ENCODE measurements around the gene DNAH8. TPM values are rescaled to one million over a fixed set of nuclear protein-coding genes. Genes with fewer than 3 reads are reported as not detected.
"Not testable (repeated sequence)": the region's sequence is repeated elsewhere in the genome, so short reads cannot be mapped to it uniquely, and the experiment has no call there.

The DNAH8 gene
- total RNA-seq, 1 donor from 2014 or later, result 14.6 TPM

DNA sequence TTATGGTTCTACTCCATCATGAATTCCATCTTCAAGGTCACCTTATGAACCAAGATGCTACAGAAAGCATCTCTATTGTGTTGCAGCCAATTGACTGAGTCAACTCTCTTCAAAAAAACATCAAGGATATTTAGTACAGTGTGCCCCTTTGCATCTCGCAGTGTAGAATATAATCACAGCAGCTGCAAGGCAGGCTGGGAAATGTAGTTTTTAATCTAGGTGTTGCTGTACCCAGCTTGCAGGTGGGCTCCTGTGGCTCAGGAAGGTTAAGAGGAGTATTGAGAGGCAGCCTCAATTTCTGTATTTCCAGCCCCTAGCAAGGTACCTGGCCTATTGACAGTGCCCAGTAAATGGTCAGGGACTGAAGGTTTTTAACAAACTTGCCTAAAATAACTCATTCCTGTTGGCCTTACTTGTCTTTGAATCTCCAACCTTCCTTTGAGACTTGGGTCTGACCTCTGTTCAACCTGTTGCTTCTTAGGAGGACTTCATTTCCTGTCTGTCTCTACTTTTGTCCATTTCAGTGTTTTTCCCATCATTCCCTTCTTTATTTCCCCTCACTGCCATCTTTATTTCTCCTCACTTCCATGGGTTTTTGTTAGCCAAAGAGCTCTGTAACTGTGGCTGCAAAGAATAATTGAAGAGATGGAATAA is 150.5 kb downstream of the DNAH8 start:
- Histone ChIP-seq H3K27me3 (ENCODE audit: control insufficient read depth in 3 of 3, insufficient read depth in 3 of 3, low read length in 3 of 3) (peaks cover 0 to 4% (median 0%) of the 10 kb centered on the region in 3 donors), H3K4me3 (ENCODE audit: low read length in 3 of 3) (no peak overlapping the region), H3K9me3 (ENCODE audit: control insufficient read depth in 3 of 3, low read length in 3 of 3) (no peaks in the 10 kb centered on the region), H3K27ac (ENCODE audit: low read depth, low read length) (no peak overlapping the region), H3K4me1 (ENCODE audit: control insufficient read depth in 3 of 3, insufficient read depth in 3 of 3, low read length in 3 of 3) (no peaks in the 10 kb centered on the region), H3K36me3 (ENCODE audit: control insufficient read depth in 3 of 3, insufficient read depth in 3 of 3, low read length in 3 of 3) (no peaks in the 10 kb centered on the region), H3K9ac (ENCODE audit: low read depth in 1 of 3, low read length in 3 of 3) (no peak overlapping the region)

GRCh38 chr6:38867726-38868125 is 152.6 kb downstream of the DNAH8 start:
- Histone ChIP-seq H3K9me3 (ENCODE audit: control insufficient read depth in 3 of 3, low read length in 3 of 3) (no peaks in the 10 kb centered on the region), H3K9ac (ENCODE audit: low read depth in 1 of 3, low read length in 3 of 3) (no peak overlapping the region), H3K36me3 (ENCODE audit: control insufficient read depth in 3 of 3, insufficient read depth in 3 of 3, low read length in 3 of 3) (no peaks in the 10 kb centered on the region), H3K4me3 (ENCODE audit: low read length in 3 of 3) (no peak overlapping the region), H3K27me3 (ENCODE audit: control insufficient read depth in 3 of 3, insufficient read depth in 3 of 3, low read length in 3 of 3) (peaks cover 0 to 4% (median 0%) of the 10 kb centered on the region in 3 donors), H3K4me1 (ENCODE audit: control insufficient read depth in 3 of 3, insufficient read depth in 3 of 3, low read length in 3 of 3) (no peaks in the 10 kb centered on the region), H3K27ac (ENCODE audit: low read depth, low read length) (no peak overlapping the region)

DNA sequence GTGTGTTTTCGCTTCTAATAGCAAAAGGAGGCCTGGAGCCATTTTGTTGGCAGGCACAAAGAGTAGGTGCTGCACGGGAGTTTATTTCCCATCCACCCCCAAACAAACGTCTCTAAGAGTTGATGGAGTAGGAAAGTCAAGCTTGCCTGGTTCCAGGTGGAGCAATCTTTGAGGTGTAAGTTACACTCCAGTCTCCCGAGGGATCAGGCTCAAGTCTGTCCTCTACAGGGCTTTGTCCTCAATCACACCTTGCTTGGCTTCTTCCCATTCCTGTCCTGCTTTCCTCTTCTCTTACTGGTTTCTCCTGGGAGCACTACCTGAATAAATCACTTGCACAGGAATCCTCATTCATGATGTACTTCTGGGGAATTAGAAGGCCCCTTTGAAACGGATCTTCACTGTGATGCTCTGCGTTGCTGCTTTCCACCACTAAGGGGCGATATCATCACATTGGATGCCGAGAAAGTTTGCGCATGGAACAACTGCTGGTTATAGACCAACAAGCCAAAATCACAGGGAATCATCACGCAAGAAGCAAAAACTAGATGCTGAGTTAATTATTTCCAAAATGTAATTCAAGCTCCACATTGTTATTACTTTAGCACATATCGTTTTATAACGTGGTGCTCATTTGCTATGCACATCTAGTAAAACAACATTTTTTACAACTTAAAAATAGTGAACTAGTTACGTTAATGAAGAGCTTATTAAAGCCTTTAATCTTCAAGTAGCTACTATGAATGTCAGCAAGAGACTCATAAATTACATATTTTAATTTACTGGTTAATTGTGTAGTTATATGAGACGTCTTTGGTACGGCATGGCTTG is 156.8 kb downstream of the DNAH8 start:
- Histone ChIP-seq H3K36me3 (ENCODE audit: control insufficient read depth in 3 of 3, insufficient read depth in 3 of 3, low read length in 3 of 3) (no peaks in the 10 kb centered on the region), H3K9me3 (ENCODE audit: control insufficient read depth in 3 of 3, low read length in 3 of 3) (no peaks in the 10 kb centered on the region), H3K9ac (ENCODE audit: low read depth in 1 of 3, low read length in 3 of 3) (no peak overlapping the region), H3K27ac (ENCODE audit: low read depth, low read length) (no peak overlapping the region), H3K4me3 (ENCODE audit: low read length in 3 of 3) (no peak overlapping the region), H3K4me1 (ENCODE audit: control insufficient read depth in 3 of 3, insufficient read depth in 3 of 3, low read length in 3 of 3) (no peaks in the 10 kb centered on the region), H3K27me3 (ENCODE audit: control insufficient read depth in 3 of 3, insufficient read depth in 3 of 3, low read length in 3 of 3) (peaks cover 0 to 4% (median 0%) of the 10 kb centered on the region in 3 donors)

GRCh38 chr6:38873001-38873400 is 157.9 kb downstream of the DNAH8 start:
- no peaks in the 10 kb centered on the region for H3K36me3 ChIP-seq (ENCODE audit: control insufficient read depth in 3 of 3, insufficient read depth in 3 of 3, low read length in 3 of 3)
- H3K9ac ChIP-seq (ENCODE audit: low read depth in 1 of 3, low read length in 3 of 3), result no peak overlapping the region
- no peak overlapping the region for H3K4me3 ChIP-seq (ENCODE audit: low read length in 3 of 3)
- peaks cover 0 to 4% (median 0%) of the 10 kb centered on the region in 3 donors for H3K27me3 ChIP-seq (ENCODE audit: control insufficient read depth in 3 of 3, insufficient read depth in 3 of 3, low read length in 3 of 3)
- no peak overlapping the region for H3K27ac ChIP-seq (ENCODE audit: low read depth, low read length)
- no peaks in the 10 kb centered on the region for H3K4me1 ChIP-seq (ENCODE audit: control insufficient read depth in 3 of 3, insufficient read depth in 3 of 3, low read length in 3 of 3)
- no peaks in the 10 kb centered on the region for H3K9me3 ChIP-seq (ENCODE audit: control insufficient read depth in 3 of 3, low read length in 3 of 3)

DNA sequence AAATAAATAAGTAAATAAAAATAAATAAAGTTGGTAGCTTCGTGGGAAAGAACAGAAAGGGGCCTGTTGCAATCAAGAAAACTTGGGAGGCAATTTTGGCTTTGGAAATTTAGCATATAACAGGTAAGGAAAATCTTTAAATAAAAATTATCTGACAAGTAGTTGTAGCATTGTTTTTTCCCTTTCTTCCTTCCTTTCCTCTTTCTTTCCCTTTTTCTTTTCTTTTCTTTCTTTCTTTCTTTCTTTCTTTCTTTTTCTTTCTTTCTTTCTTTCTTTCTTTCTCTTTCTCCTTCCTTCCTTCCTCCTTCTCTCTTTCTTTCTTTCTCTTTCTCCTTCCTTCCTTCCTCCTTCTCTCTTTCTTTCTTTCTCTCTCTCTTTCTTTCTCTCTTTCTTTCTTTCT is 158.7 kb downstream of the DNAH8 start:
- not testable (repeated sequence) for H3K36me3 ChIP-seq (ENCODE audit: control insufficient read depth in 3 of 3, insufficient read depth in 3 of 3, low read length in 3 of 3)

GRCh38 chr6:38876475-38876874 is 161.4 kb downstream of the DNAH8 start:
- Histone ChIP-seq H3K4me1 (ENCODE audit: control insufficient read depth in 3 of 3, insufficient read depth in 3 of 3, low read length in 3 of 3) (no peaks in the 10 kb centered on the region), H3K4me3 (ENCODE audit: low read length in 3 of 3) (no peak overlapping the region), H3K9me3 (ENCODE audit: control insufficient read depth in 3 of 3, low read length in 3 of 3) (peaks cover 0 to 2% (median 0%) of the 10 kb centered on the region in 3 donors), H3K9ac (ENCODE audit: low read depth in 1 of 3, low read length in 3 of 3) (no peak overlapping the region), H3K27ac (ENCODE audit: low read depth, low read length) (no peak overlapping the region), H3K27me3 (ENCODE audit: control insufficient read depth in 3 of 3, insufficient read depth in 3 of 3, low read length in 3 of 3) (no peaks in the 10 kb centered on the region), H3K36me3 (ENCODE audit: control insufficient read depth in 3 of 3, insufficient read depth in 3 of 3, low read length in 3 of 3) (no peaks in the 10 kb centered on the region)

More for the DNA sequence above, 158.7 kb downstream of the DNAH8 start:
- not testable (repeated sequence) for H3K4me1 ChIP-seq (ENCODE audit: control insufficient read depth in 3 of 3, insufficient read depth in 3 of 3, low read length in 3 of 3); H3K27me3 ChIP-seq (ENCODE audit: control insufficient read depth in 3 of 3, insufficient read depth in 3 of 3, low read length in 3 of 3); H3K4me3 ChIP-seq (ENCODE audit: low read length in 3 of 3); H3K9me3 ChIP-seq (ENCODE audit: control insufficient read depth in 3 of 3, low read length in 3 of 3); H3K9ac ChIP-seq (ENCODE audit: low read depth in 1 of 3, low read length in 3 of 3); H3K27ac ChIP-seq (ENCODE audit: low read depth, low read length)

DNA sequence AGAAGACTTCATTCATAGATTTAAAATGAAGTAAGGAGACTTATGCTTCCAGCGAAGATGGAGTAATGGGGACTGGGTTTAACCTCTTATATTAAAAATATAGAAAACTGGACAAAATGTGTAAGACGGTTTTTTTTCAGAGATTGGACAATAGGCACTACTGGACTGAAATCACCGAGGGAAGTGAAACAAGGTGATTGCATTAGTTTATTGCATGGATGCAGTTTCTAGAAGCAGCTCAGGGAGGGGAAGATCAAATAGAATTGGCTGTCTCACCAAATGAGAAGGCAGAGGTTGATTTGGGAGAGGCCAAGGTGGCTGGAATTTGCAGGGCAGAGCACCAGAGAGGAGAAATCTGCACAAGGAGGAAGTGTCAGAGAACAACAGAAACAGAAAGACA is 162.6 kb downstream of the DNAH8 start:
- Histone ChIP-seq H3K4me1 (ENCODE audit: control insufficient read depth in 3 of 3, insufficient read depth in 3 of 3, low read length in 3 of 3) (no peaks in the 10 kb centered on the region), H3K9me3 (ENCODE audit: control insufficient read depth in 3 of 3, low read length in 3 of 3) (peaks cover 0 to 2% (median 0%) of the 10 kb centered on the region in 3 donors), H3K27me3 (ENCODE audit: control insufficient read depth in 3 of 3, insufficient read depth in 3 of 3, low read length in 3 of 3) (no peaks in the 10 kb centered on the region), H3K27ac (ENCODE audit: low read depth, low read length) (no peak overlapping the region), H3K36me3 (ENCODE audit: control insufficient read depth in 3 of 3, insufficient read depth in 3 of 3, low read length in 3 of 3) (no peaks in the 10 kb centered on the region), H3K4me3 (ENCODE audit: low read length in 3 of 3) (no peak overlapping the region), H3K9ac (ENCODE audit: low read depth in 1 of 3, low read length in 3 of 3) (no peak overlapping the region)

DNA sequence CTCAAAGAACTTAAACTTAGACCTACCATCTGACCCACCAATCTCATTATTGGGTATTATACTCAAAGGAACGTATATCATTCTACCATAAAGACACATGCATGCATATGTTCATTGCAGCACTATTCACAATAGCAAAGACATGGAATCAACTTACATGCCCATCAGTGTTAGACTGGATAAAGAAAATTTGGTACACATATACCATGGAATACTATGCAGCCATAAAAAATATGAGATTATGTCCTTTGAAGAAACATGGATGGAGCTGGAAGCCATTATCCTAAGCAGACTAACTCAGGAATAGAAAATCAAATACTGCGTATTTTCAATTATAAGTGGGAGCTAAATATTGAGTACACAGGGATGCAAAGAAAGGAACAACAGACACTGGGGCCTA is 167.0 kb downstream of the DNAH8 start:
- Histone ChIP-seq H3K27me3 (ENCODE audit: control insufficient read depth in 3 of 3, insufficient read depth in 3 of 3, low read length in 3 of 3) (peaks cover 0 to 2% (median 0%) of the 10 kb centered on the region in 3 donors), H3K4me1 (ENCODE audit: control insufficient read depth in 3 of 3, insufficient read depth in 3 of 3, low read length in 3 of 3) (no peaks in the 10 kb centered on the region), H3K9ac (ENCODE audit: low read depth in 1 of 3, low read length in 3 of 3) (no peak overlapping the region), H3K4me3 (ENCODE audit: low read length in 3 of 3) (no peak overlapping the region), H3K36me3 (ENCODE audit: control insufficient read depth in 3 of 3, insufficient read depth in 3 of 3, low read length in 3 of 3) (no peaks in the 10 kb centered on the region), H3K9me3 (ENCODE audit: control insufficient read depth in 3 of 3, low read length in 3 of 3) (peaks cover 0 to 2% (median 0%) of the 10 kb centered on the region in 3 donors), H3K27ac (ENCODE audit: low read depth, low read length) (no peak overlapping the region)

GRCh38 chr6:38897507-38897906 is 182.4 kb downstream of the DNAH8 start:
- H3K4me3 ChIP-seq (ENCODE audit: low read length in 3 of 3), result no peak overlapping the region
- H3K36me3 ChIP-seq (ENCODE audit: control insufficient read depth in 3 of 3, insufficient read depth in 3 of 3, low read length in 3 of 3), result no peaks in the 10 kb centered on the region
- peaks cover 0 to 4% (median 0%) of the 10 kb centered on the region in 3 donors for H3K27me3 ChIP-seq (ENCODE audit: control insufficient read depth in 3 of 3, insufficient read depth in 3 of 3, low read length in 3 of 3)
- H3K9me3 ChIP-seq (ENCODE audit: control insufficient read depth in 3 of 3, low read length in 3 of 3), result no peaks in the 10 kb centered on the region
- no peak overlapping the region for H3K27ac ChIP-seq (ENCODE audit: low read depth, low read length)
- no peak overlapping the region for H3K9ac ChIP-seq (ENCODE audit: low read depth in 1 of 3, low read length in 3 of 3)
- no peaks in the 10 kb centered on the region for H3K4me1 ChIP-seq (ENCODE audit: control insufficient read depth in 3 of 3, insufficient read depth in 3 of 3, low read length in 3 of 3)

DNA sequence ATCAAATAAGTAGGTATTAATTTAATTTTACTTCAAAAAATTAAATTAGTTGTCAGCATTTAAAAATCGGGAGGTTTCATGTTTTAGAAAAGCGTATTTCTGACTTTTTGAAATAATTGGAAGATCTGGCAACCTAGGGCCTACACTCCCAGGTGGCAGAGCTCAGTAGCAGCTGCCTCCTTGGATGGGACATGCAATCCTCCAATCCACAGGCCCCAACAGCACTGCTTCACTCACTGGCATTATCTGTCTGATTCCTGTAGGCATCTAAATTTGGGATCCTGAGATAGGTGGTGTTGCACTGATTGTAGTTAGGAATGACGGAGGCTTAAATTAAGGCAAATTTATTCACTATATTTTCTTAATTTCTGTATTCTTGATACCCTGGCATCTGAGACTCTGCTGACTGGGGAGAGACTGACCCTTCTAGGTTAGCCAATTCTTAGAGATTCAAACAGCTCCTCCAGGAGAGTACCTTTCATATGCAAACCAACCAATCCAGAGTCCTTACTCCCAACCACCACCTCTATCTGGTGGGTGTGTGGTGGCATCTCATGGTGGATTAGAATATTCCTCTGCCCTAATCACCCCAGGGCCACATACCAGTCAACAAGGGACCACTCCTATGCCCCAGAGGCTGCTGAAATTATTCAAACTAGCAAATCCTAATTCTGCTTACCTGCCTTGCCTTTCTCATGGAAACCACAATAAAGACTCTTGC is 186.9 kb downstream of the DNAH8 start:
- H3K4me1 ChIP-seq (ENCODE audit: control insufficient read depth in 3 of 3, insufficient read depth in 3 of 3, low read length in 3 of 3), result no peaks in the 10 kb centered on the region
- no peak overlapping the region for H3K9ac ChIP-seq (ENCODE audit: low read depth in 1 of 3, low read length in 3 of 3)
- H3K9me3 ChIP-seq (ENCODE audit: control insufficient read depth in 3 of 3, low read length in 3 of 3), result no peaks in the 10 kb centered on the region
- H3K36me3 ChIP-seq (ENCODE audit: control insufficient read depth in 3 of 3, insufficient read depth in 3 of 3, low read length in 3 of 3), result no peaks in the 10 kb centered on the region
- peaks cover 0 to 6% (median 2%) of the 10 kb centered on the region in 3 donors for H3K27me3 ChIP-seq (ENCODE audit: control insufficient read depth in 3 of 3, insufficient read depth in 3 of 3, low read length in 3 of 3)
- H3K4me3 ChIP-seq (ENCODE audit: low read length in 3 of 3), result no peak overlapping the region
- H3K27ac ChIP-seq (ENCODE audit: low read depth, low read length), result no peak overlapping the region

All from skeletal muscle tissue (tissue), 4 donors.